Mammary epithelial cell (primary cell): ENCODE measurements around the gene MTCL3.

Experiments
- CTCF ChIP-seq, 2 donors: IDR thresholded peaks in 1 of 2; conservative IDR thresholded peaks in 1 of 2; 2 replicates each; pipeline ENCODE4 v1.5.1; 2011 to 2012; ENCODE audit warnings: inconsistent platforms in 2 of 2, low read length in 2 of 2, mild to moderate bottlenecking in 2 of 2, control low read depth in 1 of 2, low read depth in 1 of 2; ENCODE audit not compliant: insufficient read depth in 1 of 2; ENCODE audit errors: extremely low read depth in 1 of 2
- EZH2 ChIP-seq: IDR thresholded peaks from 2 replicates; pipeline ENCODE4 v1.6.1; 2012; ENCODE audit warnings: low read length, inconsistent platforms, borderline replicate concordance

GRCh38 chr6:127566651-127567050 is 47.5 kb upstream of the MTCL3 start:
- TF ChIP-seq CTCF (conservative IDR thresholded peaks at IDR 0.05 in 1 of 2, IDR thresholded peaks at IDR 0.05 in 1 of 2; ENCODE audit: extremely low read depth in 1 of 2, insufficient read depth in 1 of 2, low read depth in 1 of 2, low read length in 2 of 2) (no peak), EZH2 (no peak)
